Lower lobe of right lung (tissue), 2 donors: Measurements from ENCODE around the gene DCAF8. TPM values are rescaled to one million over a fixed set of nuclear protein-coding genes. Genes with fewer than 3 reads are reported as not detected.

Experiments used
- ATAC-seq, 2 donors: fragments of 200-7000 bp; cut with Tn5 transposase; one replicate each; pipeline ENCODE4 v1.9.1; 2020 to 2022; ENCODE audit warnings: mild to moderate bottlenecking in 2 of 2, moderate library complexity in 2 of 2
- DNase-seq: peaks from one replicate; pipeline ENCODE4 v3.0.0-alpha.2; 2020
- H3K27ac ChIP-seq: fragments of 200-600 bp; one replicate; pipeline ENCODE4 v1.8.0; 2022
- H3K27me3 ChIP-seq: fragments of 200-600 bp; one replicate; pipeline ENCODE4 v1.8.0; 2022; ENCODE audit warnings: low read depth
- H3K36me3 ChIP-seq: fragments of 200-600 bp; one replicate; pipeline ENCODE4 v1.8.0; 2022; ENCODE audit warnings: mild to moderate bottlenecking
- H3K4me1 ChIP-seq: fragments of 200-600 bp; one replicate; pipeline ENCODE4 v1.8.0; 2022
- H3K4me3 ChIP-seq: fragments of 200-600 bp; one replicate; pipeline ENCODE4 v1.8.0; 2022; ENCODE audit warnings: mild to moderate bottlenecking
- H3K9me3 ChIP-seq: fragments of 200-600 bp; one replicate; pipeline ENCODE4 v1.8.0; 2022
- intact Hi-C: fragments of 100-400 bp; cut with DNase I; formaldehyde crosslinking; loops from one replicate; pipeline ENCODE4 v1.11.0; 2022
- total RNA-seq: library from RNA; stranded (reverse); fragmentation: NEBNext Ultra II Directional; extraction: Animal tissue kit (Norgen Biotek cat#: 25700); gene quantifications from one replicate; pipeline ENCODE4 v1.2.1, GENCODE V29; 2021
- TF ChIP-seq, protein P1 (sequence below): fragments of 200-600 bp; IDR thresholded peaks from one replicate; pipeline ENCODE4 v1.8.0; 2022; ENCODE audit warnings: antibody characterized with exemption, mild to moderate bottlenecking
- donor health status: DM: no; HTN: yes; CAD: no; lungs with severe emphysema.

The DCAF8 gene
- total RNA-seq, 1 donor from 2014 or later, result 114 TPM

DNA sequence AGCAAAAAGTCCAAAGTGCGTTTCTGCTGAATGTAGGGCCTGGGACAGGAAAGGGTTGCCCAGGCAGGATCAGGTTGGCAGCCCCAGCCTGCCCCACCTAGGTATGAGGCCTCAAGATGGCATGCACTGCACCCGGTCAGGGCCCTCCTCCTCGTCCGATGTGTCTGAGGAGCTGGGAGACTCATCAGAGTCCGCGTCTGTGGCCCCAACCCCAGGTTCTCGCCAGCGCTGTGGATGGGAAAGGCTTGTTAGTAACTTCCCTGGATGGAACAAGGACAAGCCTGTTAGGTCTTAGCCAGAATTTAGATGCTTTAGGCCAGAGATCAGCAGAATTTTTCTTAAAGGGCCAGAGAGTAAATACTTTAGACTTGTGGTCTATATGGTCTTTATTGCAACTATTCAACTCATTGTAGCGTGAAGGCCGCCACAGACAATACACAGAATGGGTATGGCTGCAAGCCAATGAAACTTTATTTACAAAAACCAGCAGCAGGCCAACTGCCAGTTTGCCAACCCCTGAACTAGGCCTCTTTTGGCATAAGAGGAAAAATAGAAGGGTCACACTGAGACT, 44.8 kb downstream of the DCAF8 start:
- Histone ChIP-seq H3K4me3 (no peak overlapping the region), H3K27me3 (no peaks in the 10 kb centered on the region), H3K27ac (peak overlapping the region; percentile 41), H3K9me3 (no peaks in the 10 kb centered on the region), H3K4me1 (peaks cover 22% of the 10 kb centered on the region), H3K36me3 (peaks cover 100% of the 10 kb centered on the region)
- TF ChIP-seq, protein P1, sequence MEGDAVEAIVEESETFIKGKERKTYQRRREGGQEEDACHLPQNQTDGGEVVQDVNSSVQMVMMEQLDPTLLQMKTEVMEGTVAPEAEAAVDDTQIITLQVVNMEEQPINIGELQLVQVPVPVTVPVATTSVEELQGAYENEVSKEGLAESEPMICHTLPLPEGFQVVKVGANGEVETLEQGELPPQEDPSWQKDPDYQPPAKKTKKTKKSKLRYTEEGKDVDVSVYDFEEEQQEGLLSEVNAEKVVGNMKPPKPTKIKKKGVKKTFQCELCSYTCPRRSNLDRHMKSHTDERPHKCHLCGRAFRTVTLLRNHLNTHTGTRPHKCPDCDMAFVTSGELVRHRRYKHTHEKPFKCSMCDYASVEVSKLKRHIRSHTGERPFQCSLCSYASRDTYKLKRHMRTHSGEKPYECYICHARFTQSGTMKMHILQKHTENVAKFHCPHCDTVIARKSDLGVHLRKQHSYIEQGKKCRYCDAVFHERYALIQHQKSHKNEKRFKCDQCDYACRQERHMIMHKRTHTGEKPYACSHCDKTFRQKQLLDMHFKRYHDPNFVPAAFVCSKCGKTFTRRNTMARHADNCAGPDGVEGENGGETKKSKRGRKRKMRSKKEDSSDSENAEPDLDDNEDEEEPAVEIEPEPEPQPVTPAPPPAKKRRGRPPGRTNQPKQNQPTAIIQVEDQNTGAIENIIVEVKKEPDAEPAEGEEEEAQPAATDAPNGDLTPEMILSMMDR, result no peak
- DNase-seq, result no peak
- intact Hi-C loops, result no loop called here
- ATAC-seq, result peak in 1 of 2 donors; percentile 31

DNA sequence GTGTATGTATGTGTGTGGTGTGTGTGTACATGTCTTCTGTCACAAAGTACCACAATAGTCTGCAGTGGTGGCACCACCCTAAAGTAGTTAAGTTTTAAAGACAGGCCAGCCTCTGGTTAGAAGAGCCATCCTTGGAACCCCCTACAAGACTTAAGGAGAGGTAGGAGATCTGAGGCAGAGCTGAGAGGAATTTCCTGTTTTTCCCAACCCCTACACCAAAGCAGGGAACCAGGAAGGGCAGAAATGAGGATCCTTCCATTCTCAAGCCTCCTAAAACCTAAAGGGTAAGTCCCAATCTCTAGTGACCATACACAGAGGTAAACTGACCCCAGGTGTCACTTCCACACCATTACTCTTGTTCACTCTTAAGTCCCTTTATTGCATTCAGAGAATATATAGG, 46.0 kb downstream of the DCAF8 start:
- peaks cover 100% of the 10 kb centered on the region for H3K36me3 ChIP-seq
- DNase-seq, result no peak
- H3K9me3 ChIP-seq, result no peaks in the 10 kb centered on the region
- H3K4me3 ChIP-seq, result no peak overlapping the region
- TF ChIP-seq, protein P1, result no peak
- peaks cover 22% of the 10 kb centered on the region for H3K4me1 ChIP-seq
- intact Hi-C loops, result no loop called here
- H3K27me3 ChIP-seq, result no peaks in the 10 kb centered on the region
- H3K27ac ChIP-seq, result no peak overlapping the region
- ATAC-seq, result no peak

DNA sequence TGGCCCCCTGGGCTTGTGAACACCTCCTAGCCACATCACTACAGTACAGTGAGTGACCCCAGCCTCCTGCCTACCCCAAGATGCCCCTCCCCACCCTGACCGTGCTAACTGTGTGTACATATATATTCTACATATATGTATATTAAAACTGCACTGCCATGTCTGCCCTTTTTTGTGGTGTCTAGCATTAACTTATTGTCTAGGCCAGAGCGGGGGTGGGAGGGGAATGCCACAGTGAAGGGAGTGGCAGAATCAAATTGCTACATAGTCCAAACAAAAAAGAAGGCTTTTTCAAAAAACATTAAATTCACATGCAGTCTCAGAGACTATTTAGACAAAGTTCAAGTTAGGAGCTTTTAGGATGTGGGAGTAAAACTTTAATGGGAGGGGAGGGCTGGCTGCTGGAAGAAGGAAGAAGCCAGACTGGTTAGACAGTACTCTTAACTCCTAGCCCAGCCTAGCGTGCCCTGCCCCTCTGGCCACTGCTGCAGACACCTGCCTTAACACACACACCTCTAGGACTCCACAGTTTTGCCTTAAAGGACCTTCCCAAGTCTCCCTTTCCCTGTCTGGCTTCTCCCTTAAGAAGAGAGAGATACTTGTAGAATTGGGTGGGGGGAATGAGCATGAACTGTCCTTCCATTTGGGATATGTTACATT, 47.7 kb downstream of the DCAF8 start:
- Histone ChIP-seq H3K4me3 (no peak overlapping the region), H3K4me1 (peaks cover 29% of the 10 kb centered on the region), H3K27me3 (no peaks in the 10 kb centered on the region), H3K27ac (no peak overlapping the region), H3K36me3 (peaks cover 92% of the 10 kb centered on the region), H3K9me3 (no peaks in the 10 kb centered on the region)
- intact Hi-C loops, result no loop called here
- TF ChIP-seq, protein P1, result no peak
- no peak for DNase-seq
- ATAC-seq, result no peak

DNA sequence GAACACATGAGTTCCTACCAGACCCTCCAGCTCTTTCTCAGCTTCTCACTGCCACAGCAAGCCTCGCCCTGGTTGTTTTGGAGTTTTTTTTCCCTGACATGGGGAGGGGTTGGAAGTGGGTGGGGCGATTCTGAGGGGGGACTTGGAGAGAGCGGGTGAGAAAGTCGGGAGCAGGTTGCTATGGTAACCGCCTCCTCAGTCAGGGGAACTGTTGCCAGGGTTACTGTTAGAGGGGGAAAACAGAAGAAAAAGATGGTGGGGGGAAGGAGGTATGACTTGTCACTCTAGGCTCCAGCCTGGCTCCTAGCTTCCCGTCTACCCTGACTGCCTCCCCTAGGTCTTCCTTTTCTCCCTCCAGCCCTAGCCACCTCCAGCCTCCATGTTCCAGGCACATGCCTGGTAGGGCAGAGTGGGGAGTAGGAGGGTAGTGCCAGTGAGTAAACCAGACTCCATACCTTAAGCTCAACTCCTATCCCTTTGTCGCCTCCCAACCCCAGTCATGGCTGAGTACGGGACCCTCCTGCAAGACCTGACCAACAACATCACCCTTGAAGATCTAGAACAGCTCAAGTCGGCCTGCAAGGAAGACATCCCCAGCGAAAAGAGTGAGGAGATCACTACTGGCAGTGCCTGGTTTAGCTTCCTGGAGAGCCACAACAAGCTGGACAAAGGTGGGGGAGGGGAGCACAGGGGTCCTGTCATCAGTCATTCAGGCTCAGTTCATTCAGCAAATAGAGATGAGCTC, 51.1 kb downstream of the DCAF8 start:
- DNase-seq (no peak), ATAC-seq (no peak)
- no peak overlapping the region for H3K4me3 ChIP-seq
- no peaks in the 10 kb centered on the region for H3K9me3 ChIP-seq
- peaks cover 42% of the 10 kb centered on the region for H3K4me1 ChIP-seq
- TF ChIP-seq, protein P1, result no peak
- H3K36me3 ChIP-seq, result peaks cover 69% of the 10 kb centered on the region
- intact Hi-C loops, result no loop called here
- H3K27me3 ChIP-seq, result no peaks in the 10 kb centered on the region
- H3K27ac ChIP-seq, result peak overlapping the region; percentile 18

DNA sequence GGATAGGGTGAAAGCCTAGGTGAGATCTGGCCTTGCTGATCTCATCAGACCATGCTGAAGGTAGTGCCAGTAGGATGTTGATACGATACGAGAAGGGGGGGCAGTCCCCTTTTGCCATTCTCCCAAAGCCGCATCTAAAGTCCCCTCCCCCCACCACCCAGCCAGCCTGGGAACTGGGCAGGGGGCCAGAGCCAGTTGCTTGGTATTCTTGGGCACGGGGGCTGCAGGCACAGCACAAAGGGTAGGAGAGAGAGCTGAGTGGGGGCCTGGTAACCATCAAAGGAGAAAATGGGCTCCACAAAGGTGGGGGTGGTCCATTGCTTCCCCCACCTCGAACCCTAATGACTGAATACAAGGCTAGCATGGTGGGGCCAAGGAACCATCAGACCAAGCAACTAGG, 51.8 kb downstream of the DCAF8 start:
- H3K4me1 ChIP-seq, result peaks cover 46% of the 10 kb centered on the region
- DNase-seq (no peak), ATAC-seq (no peak)
- peak overlapping the region; percentile 18 for H3K27ac ChIP-seq
- no peaks in the 10 kb centered on the region for H3K9me3 ChIP-seq
- peaks cover 63% of the 10 kb centered on the region for H3K36me3 ChIP-seq
- no peaks in the 10 kb centered on the region for H3K27me3 ChIP-seq
- TF ChIP-seq, protein P1, result no peak
- no peak overlapping the region for H3K4me3 ChIP-seq
- intact Hi-C loops, result no loop called here
